ENCODE measurements around the gene PDZK1IP1. TPM values are rescaled to one million over a fixed set of nuclear protein-coding genes. Genes with fewer than 3 reads are reported as not detected.
"Not testable (repeated sequence)": the region's sequence is repeated elsewhere in the genome, so short reads cannot be mapped to it uniquely, and the experiment has no call there.

Gene PDZK1IP1
- total RNA-seq, 1 donor from 2014 or later, result not detected

DNA sequence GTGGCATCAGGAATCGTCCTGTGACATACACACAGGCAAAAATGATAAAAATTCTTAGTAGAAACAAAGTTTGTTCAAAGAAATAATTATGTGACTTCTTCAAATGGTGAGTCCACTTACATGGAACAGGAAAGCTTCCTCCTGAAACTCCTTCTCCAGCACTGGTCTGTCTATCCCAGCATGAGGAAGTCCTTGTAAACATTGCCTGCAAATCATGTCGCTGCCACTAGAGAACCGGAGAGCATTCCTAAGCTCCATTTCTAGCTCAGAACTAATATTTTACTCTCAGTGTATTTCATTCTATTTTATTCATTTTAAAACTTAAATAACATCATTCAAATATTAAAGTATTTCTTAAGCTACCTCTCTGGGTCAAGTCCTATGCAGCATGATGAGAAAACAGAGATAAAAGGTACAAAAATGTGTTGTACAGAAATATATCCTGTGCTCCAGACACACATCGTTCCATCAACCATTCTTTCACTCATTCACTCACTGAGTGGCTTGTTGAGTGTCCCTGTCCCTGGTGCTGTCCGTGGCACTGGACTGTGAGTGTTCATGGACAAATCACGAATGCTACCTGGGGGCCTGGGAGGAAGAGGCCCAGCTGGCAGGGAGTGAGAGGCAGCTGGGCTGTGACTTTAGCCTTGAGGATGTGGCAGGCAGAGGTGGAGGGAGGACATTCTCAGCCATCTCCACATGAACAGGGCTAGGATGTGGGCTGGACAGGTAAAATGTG is 42.6 kb downstream of the PDZK1IP1 start:
- DNase-seq (ENCODE audit: low spot score), result no peak
- H3K9me3 Mint-ChIP-seq, result no peaks in the 10 kb centered on the region
- H3K4me3 Mint-ChIP-seq, result no peak overlapping the region
- intact Hi-C loops (cut with micrococcal nuclease), result no loop called here
- no peaks in the 10 kb centered on the region for H3K36me3 Mint-ChIP-seq (ENCODE audit: low read depth)
- no peak overlapping the region for H3K27ac Mint-ChIP-seq
- H3K27me3 Mint-ChIP-seq (ENCODE audit: insufficient read depth), result peaks cover 3% of the 10 kb centered on the region
- H3K4me1 Mint-ChIP-seq (ENCODE audit: low read depth), result no peaks in the 10 kb centered on the region

DNA sequence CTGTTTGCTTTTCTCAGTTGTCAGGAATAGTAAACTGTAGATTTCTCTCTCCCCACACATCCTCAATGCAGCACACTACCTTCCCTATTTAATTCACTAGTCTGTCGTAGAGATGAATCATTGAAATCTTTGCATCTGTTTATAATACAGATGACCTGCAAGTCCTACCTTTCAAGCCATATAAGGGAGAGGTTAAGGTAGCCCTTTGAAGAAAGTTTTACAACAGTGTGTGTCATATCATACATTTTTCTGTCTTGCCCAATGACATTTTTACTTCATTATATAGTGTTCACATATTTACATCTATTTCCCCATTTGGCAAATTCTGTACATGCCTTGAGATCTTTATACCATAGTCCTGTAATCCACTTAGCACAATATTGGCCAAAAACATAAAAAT is 43.3 kb downstream of the PDZK1IP1 start:
- intact Hi-C loops (cut with micrococcal nuclease); H3K4me3 Mint-ChIP-seq; H3K27me3 Mint-ChIP-seq (ENCODE audit: insufficient read depth); H3K36me3 Mint-ChIP-seq (ENCODE audit: low read depth); DNase-seq (ENCODE audit: low spot score); H3K9me3 Mint-ChIP-seq; H3K27ac Mint-ChIP-seq; H3K4me1 Mint-ChIP-seq (ENCODE audit: low read depth): not testable (repeated sequence)

DNA sequence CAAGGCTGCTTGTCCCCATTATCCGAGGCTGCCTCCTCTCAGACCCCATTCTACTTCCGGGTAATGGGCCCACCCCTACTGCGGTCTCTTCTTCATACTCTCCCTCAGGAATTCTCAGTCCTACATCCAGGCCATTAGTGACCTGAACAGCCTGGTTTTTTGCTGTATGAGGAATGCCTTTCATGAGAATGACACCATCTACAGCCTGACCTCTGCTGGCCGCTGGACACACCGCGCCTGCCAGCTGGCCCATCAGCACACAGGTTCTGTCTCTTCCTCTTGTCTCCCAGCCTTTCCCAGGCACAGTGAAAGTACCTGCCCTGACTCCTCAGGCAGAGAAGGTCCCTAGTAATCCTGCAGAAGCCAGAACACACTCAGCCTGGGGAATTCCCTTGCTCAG is 46.2 kb downstream of the PDZK1IP1 start:
- H3K4me3 Mint-ChIP-seq; DNase-seq (ENCODE audit: low spot score); H3K27ac Mint-ChIP-seq; intact Hi-C loops (cut with micrococcal nuclease); H3K36me3 Mint-ChIP-seq (ENCODE audit: low read depth); H3K9me3 Mint-ChIP-seq; H3K27me3 Mint-ChIP-seq (ENCODE audit: insufficient read depth); H3K4me1 Mint-ChIP-seq (ENCODE audit: low read depth): not testable (repeated sequence)

DNA sequence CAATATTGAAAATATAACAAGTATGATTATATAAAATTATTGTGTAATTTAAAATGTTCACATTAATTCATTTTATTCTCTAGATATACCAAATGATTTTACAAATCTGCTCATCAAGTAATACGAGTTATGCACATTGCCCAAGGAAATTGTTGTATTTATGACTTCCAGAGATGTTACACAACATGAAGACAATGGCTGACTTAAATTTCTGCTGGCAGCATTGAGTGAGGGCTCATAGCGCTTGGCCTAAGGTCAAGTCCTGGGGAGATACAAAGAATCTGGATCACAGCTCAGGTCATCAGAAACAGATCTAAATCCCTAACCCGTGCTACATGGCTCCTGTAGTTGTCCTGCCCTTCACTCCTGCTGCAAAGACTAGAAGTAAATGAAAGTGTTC is 49.5 kb downstream of the PDZK1IP1 start:
- H3K4me1 Mint-ChIP-seq (ENCODE audit: low read depth); H3K9me3 Mint-ChIP-seq; intact Hi-C loops (cut with micrococcal nuclease); H3K36me3 Mint-ChIP-seq (ENCODE audit: low read depth); H3K27ac Mint-ChIP-seq; H3K27me3 Mint-ChIP-seq (ENCODE audit: insufficient read depth); H3K4me3 Mint-ChIP-seq; DNase-seq (ENCODE audit: low spot score): not testable (repeated sequence)

DNA sequence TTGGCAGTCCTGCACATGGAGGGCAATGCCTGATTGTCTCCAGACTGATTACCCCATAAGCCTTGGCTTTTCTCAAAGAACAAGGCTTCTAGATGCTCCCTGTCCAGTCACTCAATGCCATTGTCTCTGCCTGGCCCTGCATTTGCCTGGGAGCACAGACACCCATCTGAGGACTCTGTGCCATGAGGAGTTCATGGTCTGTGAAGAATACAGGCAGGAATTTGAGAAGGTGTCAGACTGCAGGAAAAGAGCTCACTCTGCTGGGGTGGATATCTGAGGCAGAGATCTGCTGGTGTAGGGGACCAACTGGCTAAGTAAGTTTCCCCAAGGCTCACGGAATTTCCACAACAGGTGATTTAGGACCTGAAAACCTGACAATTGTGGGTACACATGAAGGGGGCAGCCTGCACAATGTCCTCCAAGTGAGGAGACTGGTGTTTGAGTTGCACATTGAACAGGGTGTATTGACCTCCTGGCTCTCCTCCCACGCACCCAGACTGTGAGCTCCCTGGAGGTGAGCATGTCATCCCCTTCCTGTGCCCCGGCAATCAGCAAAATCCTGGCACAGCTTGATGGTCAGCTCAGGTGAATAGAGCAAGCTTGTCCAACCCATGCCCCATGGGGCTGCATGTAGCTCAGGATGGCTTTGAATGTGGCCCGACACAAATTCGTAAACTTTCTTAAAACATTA is 51.8 kb downstream of the PDZK1IP1 start:
- H3K36me3 Mint-ChIP-seq (ENCODE audit: low read depth), result no peaks in the 10 kb centered on the region
- H3K4me3 Mint-ChIP-seq, result no peak overlapping the region
- H3K27me3 Mint-ChIP-seq (ENCODE audit: insufficient read depth), result peaks cover 5% of the 10 kb centered on the region
- no peaks in the 10 kb centered on the region for H3K9me3 Mint-ChIP-seq
- H3K4me1 Mint-ChIP-seq (ENCODE audit: low read depth), result no peaks in the 10 kb centered on the region
- intact Hi-C loops (cut with micrococcal nuclease), result no loop called here
- no peak for DNase-seq (ENCODE audit: low spot score)
- H3K27ac Mint-ChIP-seq, result no peak overlapping the region

DNA sequence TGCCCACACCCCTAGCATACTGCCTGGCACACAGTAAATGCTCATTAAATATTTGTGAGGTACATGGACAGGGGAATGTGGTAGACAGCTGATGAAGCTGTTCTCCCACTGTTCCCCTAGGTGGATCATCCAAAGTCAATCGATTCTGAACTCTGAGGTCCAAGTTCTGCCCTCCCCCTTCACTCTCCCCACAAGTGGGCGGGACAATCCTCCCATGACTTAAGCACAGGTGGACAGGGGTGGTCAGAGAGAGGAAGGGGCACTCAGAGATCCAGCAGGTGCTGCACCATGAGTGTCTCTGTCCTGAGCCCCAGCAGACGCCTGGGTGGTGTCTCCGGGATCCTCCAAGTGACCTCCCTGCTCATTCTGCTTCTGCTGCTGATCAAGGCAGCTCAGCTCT is 52.6 kb downstream of the PDZK1IP1 start, which contains the start of gene CYP4A22:
Gene CYP4A22 (plus strand): TSS at position 244 of the 400 bp plus-strand sequence. CDS start 45 bp downstream, at position 289.
- no peak within 1 kb of the TSS for H3K27ac Mint-ChIP-seq
- H3K4me1 Mint-ChIP-seq (ENCODE audit: low read depth), result no peaks in the 10 kb centered on the region
- no peaks in the 10 kb centered on the region for H3K9me3 Mint-ChIP-seq
- intact Hi-C loops (cut with micrococcal nuclease), result no loop called here
- DNase-seq (ENCODE audit: low spot score), result no peak
- no peak within 1 kb of the TSS for H3K4me3 Mint-ChIP-seq
- H3K27me3 Mint-ChIP-seq (ENCODE audit: insufficient read depth), result peaks cover 5% of the 10 kb centered on the region
- H3K36me3 Mint-ChIP-seq (ENCODE audit: low read depth), result no peaks in the 10 kb centered on the region

Other genes with a start within 250 kb of the PDZK1IP1 start
- gene CYP4A11, start 248.6 kb downstream of the PDZK1IP1 start, total RNA-seq, result not detected in 2 replicates
- gene CYP4X1, start 166.4 kb downstream of the PDZK1IP1 start, total RNA-seq, result not detected in 2 replicates
- gene CYP4Z1, start 122.8 kb downstream of the PDZK1IP1 start, total RNA-seq, result not detected in 2 replicates
- not detected in 2 replicates for gene CYP4A22, start 52.6 kb downstream of the PDZK1IP1 start, total RNA-seq
- not detected in 2 replicates for gene TAL1, start 42.2 kb upstream of the PDZK1IP1 start, total RNA-seq
- 25.8 and 26.3 TPM in 2 replicates for gene STIL, start 124.1 kb upstream of the PDZK1IP1 start, total RNA-seq
- gene CMPK1, start 143.8 kb upstream of the PDZK1IP1 start, total RNA-seq, result 98.2 and 100.0 TPM in 2 replicates
- not detected in 2 replicates for gene FOXE3, start 226.2 kb upstream of the PDZK1IP1 start, total RNA-seq
- 0.17 and 0.21 TPM in 2 replicates for gene FOXD2, start 248.0 kb upstream of the PDZK1IP1 start, total RNA-seq